ENCODE results near the gene GBP2.
"Not testable (repeated sequence)": the region's sequence is repeated elsewhere in the genome, so short reads cannot be mapped to it uniquely, and the experiment has no call there.

GBP2 gene

GRCh38 chr1:89125913-89126580, at the start of gene GBP2:
TSS of gene GBP2 (minus strand) at chr1:89126114. CDS start at chr1:89121966, 4,148 bp downstream.
- DNase-seq (ENCODE audit: low spot score), result peak; percentile 77

DNA sequence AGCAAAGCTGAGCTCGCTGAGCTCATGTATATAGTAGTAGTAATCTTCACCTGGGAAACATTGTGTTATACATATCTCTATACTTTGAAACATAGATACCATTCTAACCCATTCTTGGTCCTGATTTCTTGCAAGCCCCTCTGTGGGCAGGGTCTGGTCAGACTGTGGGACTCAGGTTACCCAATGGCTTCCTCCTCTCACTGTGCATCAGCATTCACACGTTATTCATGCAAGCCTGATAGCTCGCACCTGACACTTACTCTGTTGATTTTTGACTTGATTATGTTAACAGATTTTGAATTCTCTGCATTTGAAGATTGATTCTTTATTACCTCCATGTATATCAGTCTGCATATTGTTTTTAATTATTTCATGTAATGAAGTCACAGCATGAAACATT, 48.6 kb upstream of the GBP2 start:
- DNase-seq (ENCODE audit: low spot score), result no peak

GRCh38 chr1:89172468-89173143, 46.7 kb upstream of the GBP2 start:
- no peak for DNase-seq (ENCODE audit: low spot score)

DNA sequence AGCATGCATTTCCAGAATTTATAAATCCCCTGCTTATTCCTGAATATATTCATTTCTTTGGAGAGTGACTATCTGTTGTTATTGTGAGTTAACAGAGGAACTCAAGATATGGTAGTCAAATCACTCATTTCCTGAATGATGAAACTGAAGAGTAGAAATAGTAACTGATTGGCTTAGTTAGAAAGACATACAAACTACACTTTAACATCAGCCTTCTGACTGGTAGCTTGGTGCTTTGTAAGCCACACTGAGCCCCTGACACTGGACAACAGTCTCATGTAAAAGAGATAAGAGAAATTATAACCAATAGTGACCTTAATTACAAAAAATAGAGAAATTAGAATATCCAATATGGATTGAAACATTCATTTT, 45.1 kb upstream of the GBP2 start:
- no peak for DNase-seq (ENCODE audit: low spot score)

DNA sequence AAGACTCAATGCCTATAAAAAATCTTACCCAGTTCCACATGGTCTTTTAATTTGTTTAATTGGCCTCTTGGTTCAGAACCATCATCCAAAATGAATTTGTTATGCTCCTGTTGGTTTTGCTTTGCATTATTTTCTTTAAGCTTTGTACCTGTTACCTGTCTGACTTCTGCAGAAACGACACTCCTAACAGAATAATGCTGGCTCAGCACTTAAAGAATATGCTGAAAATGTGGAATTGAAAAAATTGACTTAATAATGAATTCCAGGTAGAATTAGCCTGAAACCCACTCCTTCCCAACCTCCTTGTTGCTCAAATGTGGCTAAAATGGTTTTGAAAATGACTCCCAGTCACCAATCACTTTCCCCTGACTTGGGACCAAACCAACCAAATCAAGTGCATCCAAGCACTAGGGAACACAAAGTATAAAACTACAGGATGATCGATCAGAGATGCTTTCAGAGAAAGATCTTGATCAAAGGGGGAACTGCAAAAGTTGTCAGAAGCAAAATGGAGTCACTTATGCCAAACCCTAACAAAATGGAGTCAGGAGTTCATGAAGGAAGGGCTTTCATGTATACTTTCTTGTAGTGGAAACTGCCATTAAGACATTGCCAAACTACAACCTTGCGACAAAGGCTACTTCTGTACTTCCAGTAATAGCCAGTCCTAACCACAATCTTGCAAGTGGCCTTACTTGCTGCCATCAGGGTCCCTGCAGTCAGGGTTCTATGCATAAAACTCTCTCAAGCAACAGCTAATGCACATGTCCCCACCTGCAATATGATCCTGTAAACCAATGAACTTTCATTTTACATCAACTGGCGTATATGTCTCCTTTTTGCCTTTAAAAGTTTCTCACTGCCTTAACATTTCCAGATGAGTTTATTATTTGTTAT, 44.5 kb upstream of the GBP2 start:
- no peak for DNase-seq (ENCODE audit: low spot score)

DNA sequence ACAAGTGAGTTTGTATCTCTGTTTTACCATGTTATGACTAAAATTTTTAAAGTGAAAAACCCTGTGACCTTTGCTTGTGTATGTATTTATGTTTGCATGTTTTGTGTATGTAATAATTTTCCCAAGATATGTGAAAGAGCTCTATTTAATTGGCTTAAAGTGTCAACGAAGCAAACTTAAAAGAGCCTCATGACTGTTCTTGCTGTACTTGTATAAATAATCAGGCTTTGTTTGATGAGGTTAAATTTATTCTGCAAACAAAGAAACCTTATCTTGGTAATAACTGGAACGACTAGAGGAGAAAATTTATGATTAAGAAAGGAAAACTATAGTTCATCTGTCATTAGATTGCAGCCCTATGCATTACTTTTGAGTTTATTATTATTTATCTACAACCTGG, 43.3 kb upstream of the GBP2 start:
- no peak for DNase-seq (ENCODE audit: low spot score)

- DNase-seq (ENCODE audit: low spot score), result no peak
These were observed 41.8 kb upstream of the GBP2 start for GRCh38 chr1:89167590-89168230.

DNA sequence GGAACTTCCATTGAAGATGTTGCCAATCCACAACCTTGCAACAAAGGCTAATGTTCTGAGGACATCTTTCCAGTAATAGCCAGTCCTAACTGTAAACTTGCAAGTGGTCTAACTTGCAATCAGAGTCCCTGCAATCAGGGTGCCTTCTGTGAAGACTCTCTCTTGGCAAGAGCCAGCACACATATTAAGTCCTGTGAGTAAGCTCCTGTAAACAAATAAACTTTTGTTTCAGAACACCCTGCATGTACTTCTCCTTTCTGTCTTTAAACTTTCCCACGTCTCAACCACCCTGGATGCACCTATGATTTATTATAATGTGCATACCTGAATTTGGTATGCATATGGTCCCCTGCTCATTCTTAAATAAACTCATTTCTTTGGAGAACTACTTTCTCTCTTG, 40.8 kb upstream of the GBP2 start:
- DNase-seq (ENCODE audit: low spot score), result no peak

DNA sequence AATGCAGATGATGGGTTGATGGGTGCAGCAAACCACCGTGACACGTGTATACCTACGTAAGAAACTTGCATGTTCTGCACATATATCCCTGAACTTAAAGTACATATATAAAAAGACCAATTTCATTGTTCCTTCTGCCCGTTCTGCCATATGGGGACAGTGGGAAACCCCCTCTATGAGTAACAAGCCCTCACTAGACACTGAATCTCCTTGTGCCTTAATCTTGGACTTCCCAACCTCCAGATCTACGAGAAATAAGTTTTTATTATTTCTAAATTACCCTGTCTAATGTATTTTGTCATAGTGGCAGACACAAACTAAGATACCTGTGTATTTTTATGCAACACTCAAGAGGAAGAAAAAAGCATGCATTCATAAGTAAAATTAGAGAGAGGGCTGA, 39.9 kb upstream of the GBP2 start:
- no peak for DNase-seq (ENCODE audit: low spot score)

DNA sequence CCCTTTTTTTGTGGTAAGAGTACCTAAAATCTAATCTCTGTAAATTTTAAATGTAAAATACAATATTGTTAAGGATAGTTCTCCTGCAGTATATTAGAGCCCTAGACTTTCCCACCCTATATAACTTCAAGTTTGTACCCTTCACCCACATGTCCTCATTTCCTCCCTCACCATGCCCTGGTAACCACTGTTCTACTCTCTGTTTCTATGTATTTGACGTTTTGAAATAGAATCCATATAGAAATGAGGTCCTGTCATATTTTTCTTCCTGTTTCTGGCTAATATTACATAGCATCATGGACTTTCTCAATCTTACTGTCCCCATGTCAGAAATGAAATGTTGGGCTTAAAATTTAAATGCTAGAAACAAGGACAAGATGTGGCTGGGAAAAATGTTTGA, 25.1 kb upstream of the GBP2 start:
- DNase-seq (ENCODE audit: low spot score), result no peak

DNA sequence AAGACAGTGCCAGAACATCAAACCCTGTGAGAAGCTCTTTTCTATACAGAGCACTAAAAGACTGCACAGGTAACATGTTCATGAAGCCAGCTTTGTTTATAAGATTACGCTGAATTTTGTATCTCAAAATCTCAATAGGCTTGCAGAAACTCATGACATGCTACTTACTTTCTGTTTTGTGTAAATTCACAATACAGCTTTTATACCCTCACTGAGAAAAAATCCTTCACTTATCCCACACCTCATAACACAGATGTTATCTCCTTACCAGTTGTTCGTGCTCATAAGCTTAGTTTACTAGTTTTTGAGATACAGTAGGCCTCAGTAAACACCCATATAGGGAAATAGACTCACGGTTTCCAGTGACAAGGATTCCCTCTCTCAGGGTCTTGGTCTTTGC, 24.1 kb upstream of the GBP2 start:
- DNase-seq (ENCODE audit: low spot score), result no peak

GRCh38 chr1:89149229-89149628, 23.3 kb upstream of the GBP2 start:
- no peak for DNase-seq (ENCODE audit: low spot score)

- DNase-seq (ENCODE audit: low spot score), result no peak
These were observed 22.1 kb upstream of the GBP2 start for GRCh38 chr1:89147678-89148658.

GRCh38 chr1:89146721-89147120, 20.8 kb upstream of the GBP2 start:
- DNase-seq (ENCODE audit: low spot score), result no peak

- no peak for DNase-seq (ENCODE audit: low spot score)
These were observed 17.6 kb upstream of the GBP2 start for GRCh38 chr1:89143484-89143883.

DNA sequence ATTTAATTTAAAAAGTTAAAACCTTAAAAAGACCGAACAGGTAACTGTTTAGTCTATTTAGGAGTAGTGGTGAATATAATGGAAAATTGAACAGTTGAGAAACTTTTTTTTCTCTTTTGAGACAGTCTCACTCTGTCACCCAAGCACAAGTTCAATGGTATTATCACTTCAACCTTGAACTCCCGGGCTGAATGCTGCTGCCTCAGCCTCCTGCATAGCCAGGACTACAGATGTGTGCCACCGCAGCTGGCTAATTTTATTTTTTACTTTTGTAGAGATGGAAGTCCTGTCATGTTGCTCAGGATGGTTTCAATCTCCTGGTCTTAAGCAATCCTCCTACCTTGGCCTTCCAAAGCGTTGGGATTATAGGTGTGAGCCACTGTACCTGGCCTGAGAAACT, 16.2 kb upstream of the GBP2 start:
- DNase-seq (ENCODE audit: low spot score), result no peak

GRCh38 chr1:89133747-89134146, 7.8 kb upstream of the GBP2 start:
- DNase-seq (ENCODE audit: low spot score), result no peak

DNA sequence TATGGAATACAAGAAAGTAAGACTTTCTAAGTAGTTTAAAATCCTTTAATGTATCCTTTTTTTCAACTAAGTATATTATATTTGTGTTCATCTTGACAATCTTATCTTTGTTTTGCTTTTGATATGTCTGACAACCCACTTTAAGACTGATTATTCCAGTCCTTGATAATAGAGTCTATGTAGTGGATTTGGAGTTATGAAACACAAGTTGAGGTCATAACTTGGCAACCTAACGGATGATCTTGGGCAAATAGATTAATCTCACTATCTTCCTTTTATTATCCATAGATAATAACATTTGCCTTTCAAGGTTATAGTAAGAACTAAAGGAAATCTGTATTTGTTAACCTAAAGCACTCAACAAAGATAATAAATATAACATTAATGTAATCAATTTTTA, 4.8 kb upstream of the GBP2 start:
- DNase-seq (ENCODE audit: low spot score), result no peak

DNA sequence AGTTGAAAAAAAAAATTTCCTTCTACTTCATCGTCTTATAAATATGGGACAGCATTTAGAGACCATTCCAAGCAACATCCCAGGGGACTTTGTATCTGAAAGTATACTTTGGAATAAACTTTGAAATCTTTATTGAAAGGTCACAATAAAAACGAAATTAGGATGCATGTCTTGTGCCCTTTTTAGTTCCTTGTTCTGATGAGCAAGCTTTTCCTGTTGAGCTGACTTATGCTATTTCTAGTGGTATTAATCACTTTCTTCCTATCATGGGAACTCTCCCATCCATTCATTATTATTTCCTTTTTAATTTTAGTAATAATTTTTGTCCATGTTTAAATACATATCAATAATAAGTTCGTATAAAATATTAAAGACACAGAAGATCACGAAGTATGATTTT, 4.0 kb upstream of the GBP2 start:
- no peak for DNase-seq (ENCODE audit: low spot score)

- DNase-seq (ENCODE audit: low spot score), result not testable (repeated sequence)
These were observed 2.1 kb upstream of the GBP2 start for GRCh38 chr1:89128003-89128458.

All from LoVo (cell line).